IMR-90 (cell line): ENCODE data around the gene TOP2B. TPM values are rescaled to one million over a fixed set of nuclear protein-coding genes. Genes with fewer than 3 reads are reported as not detected.

Experiments used
- ATAC-seq: fragments of 200-7000 bp; cut with Tn5 transposase; 2 replicates; pipeline ENCODE4 v1.9.1; 2020; ENCODE audit warnings: low read depth, mild to moderate bottlenecking, moderate library complexity
- BruUV-seq: library from RNA; stranded (reverse); fragments of 400-500 nt; replicated peaks from 2 replicates; lab custom pipeline; 2021; lab: Mats Ljungman, UMichigan
- CTCF ChIA-PET: fragments of 300-600 bp; formaldehyde crosslinking; extraction: SDS; loops from one replicate; lab custom pipeline; 2021; ENCODE audit warnings: antibody characterized with exemption; lab: Yijun Ruan, JAX
- POLR2A ChIA-PET: fragments of 300-600 bp; sonication (Branson Sonifier 250); formaldehyde crosslinking; loops from one replicate; lab custom pipeline; 2022; ENCODE audit warnings: antibody characterized with exemption; ENCODE audit not compliant: unreplicated experiment; lab: Charles Lee
- DNase-seq: peaks from one replicate; pipeline ENCODE4 v3.0.0; 2013
- H2AFZ ChIP-seq: replicated peaks from 2 replicates; pipeline ENCODE3; 2013; ENCODE audit warnings: low read length, mild to moderate bottlenecking; ENCODE audit not compliant: poor library complexity
- H2AK5ac ChIP-seq: 2 replicates; pipeline ENCODE4 v1.6.1; 2013; ENCODE audit warnings: low read depth, low read length, inconsistent platforms
- H2AK9ac ChIP-seq: replicated peaks from 2 replicates; pipeline ENCODE3; 2013; ENCODE audit warnings: mild to moderate bottlenecking, low read depth, low read length, moderate library complexity; ENCODE audit not compliant: poor library complexity
- H2BK120ac ChIP-seq: 2 replicates; pipeline ENCODE4 v1.6.1; 2013; ENCODE audit warnings: low read depth, low read length, inconsistent platforms
- H2BK15ac ChIP-seq: 3 replicates; pipeline ENCODE4 v1.6.1; 2013; ENCODE audit warnings: low read depth, low read length, inconsistent platforms
- H2BK20ac ChIP-seq: 2 replicates; pipeline ENCODE4 v1.6.1; 2013; ENCODE audit warnings: low read depth, mild to moderate bottlenecking, inconsistent platforms, low read length, moderate library complexity
- H2BK5ac ChIP-seq: 2 replicates; pipeline ENCODE4 v1.6.1; 2013; ENCODE audit warnings: mild to moderate bottlenecking, low read depth, low read length, inconsistent platforms; ENCODE audit not compliant: poor library complexity, severe bottlenecking
- H3K14ac ChIP-seq: replicated peaks from 2 replicates; pipeline ENCODE4 v1.6.1; 2013; ENCODE audit warnings: low read depth, low read length, inconsistent platforms
- H3K18ac ChIP-seq: 2 replicates; pipeline ENCODE4 v1.6.1; 2013; ENCODE audit warnings: low read depth, low read length, control low read depth
- H3K23ac ChIP-seq: 2 replicates; pipeline ENCODE4 v1.6.1; 2013; ENCODE audit warnings: low read depth, low read length, inconsistent platforms
- H3K27ac ChIP-seq: 2 replicates; pipeline ENCODE4 v1.5.1; 2013; ENCODE audit warnings: mild to moderate bottlenecking, control low read depth, low read length; ENCODE audit not compliant: insufficient read depth
- H3K27me3 ChIP-seq: 2 replicates; pipeline ENCODE4 v1.6.1; 2013; ENCODE audit warnings: low read length; ENCODE audit not compliant: control insufficient read depth, insufficient read depth
- H3K36me3 ChIP-seq: 2 replicates; pipeline ENCODE4 v1.6.1; 2013; ENCODE audit warnings: low read length, mixed read lengths; ENCODE audit not compliant: control insufficient read depth, insufficient read depth
- H3K4ac ChIP-seq: 2 replicates; pipeline ENCODE4 v1.6.1; 2013; ENCODE audit warnings: low read depth, low read length, inconsistent platforms
- H3K4me1 ChIP-seq: 2 replicates; pipeline ENCODE4 v1.6.1; 2013; ENCODE audit warnings: low read length, mixed read lengths; ENCODE audit not compliant: control insufficient read depth, insufficient read depth
- H3K4me2 ChIP-seq: 2 replicates; pipeline ENCODE4 v1.6.1; 2013; ENCODE audit warnings: low read depth, mild to moderate bottlenecking, control low read depth, low read length, moderate library complexity
- H3K4me3 ChIP-seq: 2 replicates; pipeline ENCODE4 v1.5.1; 2013; ENCODE audit warnings: low read depth, mild to moderate bottlenecking, control low read depth, low read length, moderate library complexity; ENCODE audit not compliant: insufficient read depth
- H3K56ac ChIP-seq: 2 replicates; pipeline ENCODE4 v1.6.1; 2013; ENCODE audit warnings: low read length, inconsistent platforms; ENCODE audit not compliant: insufficient read depth; ENCODE audit errors: extremely low read depth
- H3K79me1 ChIP-seq, 2 experiments: 2 replicates each; pipeline ENCODE4 v1.6.1; 2013; ENCODE audit warnings: low read length in 2 of 2, inconsistent platforms in 1 of 2, low read depth in 1 of 2
- H3K9ac ChIP-seq: 2 replicates; pipeline ENCODE4 v1.6.1; 2013; ENCODE audit warnings: low read depth, low read length, control low read depth
- H3K9me1 ChIP-seq: 2 replicates; pipeline ENCODE4 v1.6.1; 2013; ENCODE audit warnings: low read length, inconsistent platforms; ENCODE audit not compliant: insufficient read depth
- H3K9me3 ChIP-seq: 2 replicates; pipeline ENCODE4 v1.6.1; 2013; ENCODE audit warnings: low read length; ENCODE audit not compliant: control insufficient read depth, insufficient read depth
- H4K20me1 ChIP-seq: 2 replicates; pipeline ENCODE4 v1.6.1; 2013; ENCODE audit warnings: low read length, inconsistent platforms; ENCODE audit not compliant: insufficient read depth
- H4K5ac ChIP-seq: 2 replicates; pipeline ENCODE4 v1.6.1; 2013; ENCODE audit warnings: mild to moderate bottlenecking, low read depth, low read length, control low read depth
- H4K8ac ChIP-seq, 2 experiments: 2 replicates each; pipeline ENCODE4 v1.6.1; 2013; ENCODE audit warnings: low read depth in 2 of 2, low read length in 2 of 2, control low read depth in 1 of 2, inconsistent platforms in 1 of 2
- H4K91ac ChIP-seq: 2 replicates; pipeline ENCODE4 v1.6.1; 2013; ENCODE audit warnings: low read depth, low read length, inconsistent platforms; ENCODE audit not compliant: insufficient read depth
- CHD1 ChIP-seq: IDR thresholded peaks from 2 replicates; pipeline ENCODE4 v1.6.1; 2012; ENCODE audit warnings: low read depth, low read length, improper control_type of control experiment
- MAFK ChIP-seq: IDR thresholded peaks from 2 replicates; pipeline ENCODE4 v1.6.1; 2012; ENCODE audit warnings: low read depth, low read length, improper control_type of control experiment
- MAZ ChIP-seq: IDR thresholded peaks from 2 replicates; pipeline ENCODE4 v1.6.1; 2012; ENCODE audit warnings: low read depth, mild to moderate bottlenecking, low read length, improper control_type of control experiment, moderate library complexity, borderline replicate concordance
- MXI1 ChIP-seq: IDR thresholded peaks from 2 replicates; pipeline ENCODE4 v1.6.1; 2012; ENCODE audit warnings: low read depth, mild to moderate bottlenecking, low read length, moderate library complexity, borderline replicate concordance
- NFE2L2 ChIP-seq: fragments of 150-350 bp; IDR thresholded peaks from 2 replicates; pipeline ENCODE4 v1.6.1; 2016; ENCODE audit warnings: low read depth, mild to moderate bottlenecking, low read length
- POLR2A ChIP-seq: IDR thresholded peaks from 2 replicates; pipeline ENCODE4 v1.6.1; 2012; ENCODE audit warnings: mild to moderate bottlenecking, low read depth, low read length
- RAD21 ChIP-seq: IDR thresholded peaks from 2 replicates; pipeline ENCODE4 v1.6.1; 2012; ENCODE audit warnings: low read length, improper control_type of control experiment
- RCOR1 ChIP-seq: IDR thresholded peaks from 2 replicates; pipeline ENCODE4 v1.6.1; 2012; ENCODE audit warnings: mild to moderate bottlenecking, low read length, improper control_type of control experiment; ENCODE audit not compliant: insufficient replicate concordance
- SMC3 ChIP-seq: fragments of 150-350 bp; IDR thresholded peaks from 2 replicates; pipeline ENCODE4 v1.6.1; 2016; ENCODE audit warnings: low read depth, mild to moderate bottlenecking, antibody characterized with exemption, low read length, moderate library complexity
- WGBS, 2 experiments: methylation state at CpG; one replicate each; pipeline versions ENCODE4 v1.1.5 to v1.1.7; 2013; ENCODE audit warnings: missing lambda C conversion rate in 2 of 2; ENCODE audit not compliant: insufficient read length in 1 of 2; ENCODE audit errors: extremely low coverage in 2 of 2; 5-methylcytosine and 5-hydroxymethylcytosine counted together
- dilution Hi-C: fragments of 300-500 bp; cut with HindIII; formaldehyde crosslinking; loops from one replicate; pipeline ENCODE4 v1.14.3; 2018; ENCODE audit warnings: low sequenced_read_pairs; ENCODE audit not compliant: unreplicated experiment
- in situ Hi-C: fragments of 300-500 bp; cut with MboI; formaldehyde crosslinking; loops from 3 replicates; pipeline ENCODE4 v1.14.3; 2019; ENCODE audit warnings: low sequenced_read_pairs, inconsistent platforms, mixed read lengths
- intact Hi-C: fragments of 100-400 bp; cut with micrococcal nuclease; formaldehyde crosslinking; loops from 2 replicates; pipeline ENCODE4 v1.10.0; 2022
- polyA plus RNA-seq, 3 experiments: library from polyadenylated mRNA; depleted of rRNA; stranded (reverse); fragments of >200 nt; gene quantifications; 2 replicates each; pipeline ENCODE4 v1.2.3, GENCODE V29; 2012; ENCODE audit warnings: low replicate concordance in 1 of 3
- total RNA-seq: library from RNA; depleted of rRNA; stranded (reverse); fragments of >200 nt; gene quantifications from 2 replicates; pipeline ENCODE4 v1.2.3, GENCODE V29; 2012
- TF ChIP-seq, protein P1 (sequence below): conservative IDR thresholded peaks from 2 replicates; pipeline ENCODE4 v1.5.1; 2012; ENCODE audit warnings: mild to moderate bottlenecking, low read depth, low read length, improper control_type of control experiment
- TF ChIP-seq, protein P2 (sequence below): fragments of 150-350 bp; IDR thresholded peaks from 2 replicates; pipeline ENCODE4 v1.6.1; 2016; ENCODE audit warnings: low read depth, mild to moderate bottlenecking, low read length, moderate library complexity, borderline replicate concordance

Gene TOP2B
- total and polyA plus RNA-seq, 2 of the 4 experiments (the other 2 are of a cell fraction), result 45.5 to 53.4 TPM

DNA sequence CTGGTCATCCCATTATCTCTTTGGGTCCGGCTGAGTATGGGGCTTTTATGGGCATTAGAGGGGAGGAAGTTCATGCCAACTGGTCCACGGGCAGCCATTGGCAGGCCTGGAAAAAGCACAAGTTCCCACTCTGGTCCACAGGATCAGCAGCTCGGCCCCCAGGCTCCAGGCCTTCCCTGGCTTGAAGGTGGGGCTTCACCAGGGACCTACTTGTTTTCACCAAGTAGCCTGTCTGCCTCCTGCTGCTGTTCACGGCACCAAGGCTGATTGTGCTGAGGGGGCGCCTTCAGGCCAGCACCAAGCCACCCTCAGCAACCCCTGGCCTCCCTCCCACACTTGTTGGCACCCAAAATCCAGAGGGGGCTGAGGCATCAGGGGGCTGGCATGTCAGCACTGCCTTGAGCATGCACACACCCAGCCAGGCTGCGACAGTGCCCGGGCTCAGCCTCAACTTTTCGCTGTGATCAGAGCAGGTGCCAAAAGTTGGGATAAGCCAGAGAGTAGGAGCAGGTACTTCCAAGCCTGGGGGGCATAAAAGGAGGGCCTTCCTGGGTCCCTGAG is 9.1 kb upstream of the TOP2B start:
- Histone ChIP-seq H3K9ac (no peak overlapping the region), H3K4me2 (no peak overlapping the region), H3K9me1 (no peaks in the 10 kb centered on the region), H3K4ac (no peak overlapping the region), H4K20me1 (no peaks in the 10 kb centered on the region), H3K27me3 (peaks cover 2% of the 10 kb centered on the region), H2BK5ac (no peak overlapping the region), H2BK120ac (no peak overlapping the region), H4K8ac (no peak overlapping the region), H2AFZ (no peak overlapping the region), H3K4me1 (no peaks in the 10 kb centered on the region), H3K4me3 (no peak overlapping the region), H3K27ac (no peak overlapping the region), H3K79me1 (no peaks in the 10 kb centered on the region), H3K56ac (no peak overlapping the region), H3K9me3 (no peaks in the 10 kb centered on the region), H2BK20ac (no peak overlapping the region), H3K36me3 (no peaks in the 10 kb centered on the region), H4K91ac (no peak overlapping the region), H2AK5ac (no peak overlapping the region), H3K14ac (no peak overlapping the region), H2BK15ac (no peak overlapping the region), H2AK9ac (no peak overlapping the region), H4K5ac (no peak overlapping the region), H3K18ac (no peak overlapping the region), H3K23ac (no peak overlapping the region)
- DNase-seq (no peak), ATAC-seq (no peak)
- CTCF ChIA-PET, result no interaction called here
- intact Hi-C loops (no loop called here), in situ Hi-C loops (no loop called here), dilution Hi-C loops (no loop called here)
- WGBS, 2 experiments, result no CpG with 5 or more reads among the region's 8 CpGs
- POLR2A ChIA-PET, result no interaction called here
- TF ChIP-seq SMC3, result no peak
- no peak for TF ChIP-seq RCOR1
- TF ChIP-seq MXI1, result no peak
- TF ChIP-seq, protein P1, sequence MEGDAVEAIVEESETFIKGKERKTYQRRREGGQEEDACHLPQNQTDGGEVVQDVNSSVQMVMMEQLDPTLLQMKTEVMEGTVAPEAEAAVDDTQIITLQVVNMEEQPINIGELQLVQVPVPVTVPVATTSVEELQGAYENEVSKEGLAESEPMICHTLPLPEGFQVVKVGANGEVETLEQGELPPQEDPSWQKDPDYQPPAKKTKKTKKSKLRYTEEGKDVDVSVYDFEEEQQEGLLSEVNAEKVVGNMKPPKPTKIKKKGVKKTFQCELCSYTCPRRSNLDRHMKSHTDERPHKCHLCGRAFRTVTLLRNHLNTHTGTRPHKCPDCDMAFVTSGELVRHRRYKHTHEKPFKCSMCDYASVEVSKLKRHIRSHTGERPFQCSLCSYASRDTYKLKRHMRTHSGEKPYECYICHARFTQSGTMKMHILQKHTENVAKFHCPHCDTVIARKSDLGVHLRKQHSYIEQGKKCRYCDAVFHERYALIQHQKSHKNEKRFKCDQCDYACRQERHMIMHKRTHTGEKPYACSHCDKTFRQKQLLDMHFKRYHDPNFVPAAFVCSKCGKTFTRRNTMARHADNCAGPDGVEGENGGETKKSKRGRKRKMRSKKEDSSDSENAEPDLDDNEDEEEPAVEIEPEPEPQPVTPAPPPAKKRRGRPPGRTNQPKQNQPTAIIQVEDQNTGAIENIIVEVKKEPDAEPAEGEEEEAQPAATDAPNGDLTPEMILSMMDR, result no peak
- TF ChIP-seq POLR2A, result no peak
- no peak for TF ChIP-seq CHD1
- TF ChIP-seq MAFK, result no peak
- TF ChIP-seq, protein P2, sequence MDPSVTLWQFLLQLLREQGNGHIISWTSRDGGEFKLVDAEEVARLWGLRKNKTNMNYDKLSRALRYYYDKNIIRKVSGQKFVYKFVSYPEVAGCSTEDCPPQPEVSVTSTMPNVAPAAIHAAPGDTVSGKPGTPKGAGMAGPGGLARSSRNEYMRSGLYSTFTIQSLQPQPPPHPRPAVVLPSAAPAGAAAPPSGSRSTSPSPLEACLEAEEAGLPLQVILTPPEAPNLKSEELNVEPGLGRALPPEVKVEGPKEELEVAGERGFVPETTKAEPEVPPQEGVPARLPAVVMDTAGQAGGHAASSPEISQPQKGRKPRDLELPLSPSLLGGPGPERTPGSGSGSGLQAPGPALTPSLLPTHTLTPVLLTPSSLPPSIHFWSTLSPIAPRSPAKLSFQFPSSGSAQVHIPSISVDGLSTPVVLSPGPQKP, result no peak
- no peak for TF ChIP-seq RAD21
- TF ChIP-seq MAZ, result no peak
- TF ChIP-seq NFE2L2, result no peak
- no TSS peak for BruUV-seq
